8988T (cell line): ENCODE results near the gene NEO1.
"Not testable (repeated sequence)": the region's sequence is repeated elsewhere in the genome, so short reads cannot be mapped to it uniquely, and the experiment has no call there.

Experiments
- DNase-seq: peaks from one replicate; pipeline ENCODE4 v3.0.0; 2011

Gene NEO1

GRCh38 chr15:73270366-73271097, 218.3 kb downstream of the NEO1 start:
- DNase-seq, result no peak

- peak; percentile 14 for DNase-seq
Observed at GRCh38 chr15:73273181-73274002, 221.1 kb downstream of the NEO1 start.

GRCh38 chr15:73275862-73276261, 223.6 kb downstream of the NEO1 start:
- no peak for DNase-seq

GRCh38 chr15:73282567-73283365, 230.5 kb downstream of the NEO1 start:
- DNase-seq, result no peak

- DNase-seq, result no peak
Observed at GRCh38 chr15:73283366-73283962, 231.2 kb downstream of the NEO1 start.

- no peak for DNase-seq
Observed at GRCh38 chr15:73284090-73284716, 231.9 kb downstream of the NEO1 start.

- DNase-seq, result no peak
Observed at GRCh38 chr15:73286311-73286710, 234.0 kb downstream of the NEO1 start.

GRCh38 chr15:73287019-73287418, 234.8 kb downstream of the NEO1 start:
- no peak for DNase-seq

GRCh38 chr15:73291441-73291840, 239.2 kb downstream of the NEO1 start:
- no peak for DNase-seq

GRCh38 chr15:73293773-73294172, 241.5 kb downstream of the NEO1 start:
- DNase-seq, result no peak

- DNase-seq, result no peak
Observed at GRCh38 chr15:73295630-73296286, 243.5 kb downstream of the NEO1 start.

- DNase-seq, result no peak
Observed at GRCh38 chr15:73296609-73297353, 244.5 kb downstream of the NEO1 start.

- no peak for DNase-seq
Observed at GRCh38 chr15:73298522-73299245, 246.4 kb downstream of the NEO1 start.

GRCh38 chr15:73300286-73300685, 248.0 kb downstream of the NEO1 start:
- DNase-seq, result not testable (repeated sequence)

GRCh38 chr15:73303636-73304035, 251.4 kb downstream of the NEO1 start:
- no peak for DNase-seq

- peak; percentile 55 for DNase-seq
Observed at GRCh38 chr15:73305331-73306211, 253.3 kb downstream of the NEO1 start.

- no peak for DNase-seq
Observed at GRCh38 chr15:73308305-73308704, 256.0 kb downstream of the NEO1 start.

GRCh38 chr15:73313861-73314260, 261.6 kb downstream of the NEO1 start:
- no peak for DNase-seq
